ENCODE data around the gene BABAM1. TPM values are rescaled to one million over a fixed set of nuclear protein-coding genes. Genes with fewer than 3 reads are reported as not detected.

The BABAM1 gene
- total and polyA plus RNA-seq, 2 experiments from 2014 or later: 82.7 to 90.3 TPM

- H3K4me2 ChIP-seq (ENCODE audit: unreplicated experiment): no peak overlapping the region
- in situ Hi-C loops (cut with MboI): no loop called here
- no peak for DNase-seq
- TF ChIP-seq EZH2phosphoT487 (IDR thresholded peaks at IDR 0.05; ENCODE audit: insufficient read depth, low read depth): no peak
- no peak for TF ChIP-seq EZH2 (IDR thresholded peaks at IDR 0.05; ENCODE audit: insufficient read depth, poor library complexity, severe bottlenecking)
- H3K9ac ChIP-seq: no peak overlapping the region
- no peak overlapping the region for H3K4me3 ChIP-seq
- H3K27me3 ChIP-seq (replicated peaks; ENCODE audit: insufficient read depth): no peaks in the 10 kb centered on the region
- no peaks in the 10 kb centered on the region for H4K20me1 ChIP-seq (ENCODE audit: insufficient read depth)
- no peaks in the 10 kb centered on the region for H3F3A ChIP-seq (ENCODE audit: insufficient read depth)
- H2AFZ ChIP-seq: no peak overlapping the region
- 76 to 78% methylated on average over 18 to 21 of the region's 21 CpGs for WGBS, 2 experiments (ENCODE audit: low coverage in 1 of 2, low lambda C conversion rate in 2 of 2, missing lambda C conversion rate in 2 of 2)
- H3K79me2 ChIP-seq (ENCODE audit: insufficient read depth): peaks cover 19% of the 10 kb centered on the region
- H3K9me3 ChIP-seq (ENCODE audit: low read depth): no peaks in the 10 kb centered on the region
- H3K27ac ChIP-seq: no peak overlapping the region
- peaks cover 13% of the 10 kb centered on the region for H3K4me1 ChIP-seq (ENCODE audit: insufficient read depth)
- H3K9me2 ChIP-seq (ENCODE audit: insufficient read depth): no peaks in the 10 kb centered on the region
- H3K36me3 ChIP-seq (ENCODE audit: low read depth): no peaks in the 10 kb centered on the region
Measured at GRCh38 chr19:17248011-17248776, 19.0 kb upstream of the BABAM1 start.

- Histone ChIP-seq H3K9me3 (ENCODE audit: low read depth) (no peaks in the 10 kb centered on the region), H3K9ac (no peak overlapping the region), H3K27ac (no peak overlapping the region), H3K9me2 (ENCODE audit: insufficient read depth) (no peaks in the 10 kb centered on the region), H3K79me2 (ENCODE audit: insufficient read depth) (peaks cover 1% of the 10 kb centered on the region; the same call in 1 of the 2 replicates), H3K4me1 (ENCODE audit: insufficient read depth) (peaks cover 10% of the 10 kb centered on the region), H3K4me3 (no peak overlapping the region), H3K4me2 (ENCODE audit: unreplicated experiment) (no peak overlapping the region), H3K27me3 (replicated peaks; ENCODE audit: insufficient read depth) (no peaks in the 10 kb centered on the region), H3K36me3 (ENCODE audit: low read depth) (no peaks in the 10 kb centered on the region), H4K20me1 (ENCODE audit: insufficient read depth) (no peaks in the 10 kb centered on the region), H2AFZ (no peak overlapping the region), H3F3A (ENCODE audit: insufficient read depth) (no peaks in the 10 kb centered on the region)
- 84 to 85% methylated on average over 14 of the region's 15 CpGs for WGBS, 2 experiments (ENCODE audit: low coverage in 1 of 2, low lambda C conversion rate in 2 of 2, missing lambda C conversion rate in 2 of 2)
- DNase-seq: no peak
- in situ Hi-C loops (cut with MboI): no loop called here
- TF ChIP-seq EZH2phosphoT487 (IDR thresholded peaks at IDR 0.05; ENCODE audit: insufficient read depth, low read depth): no peak
- no peak for TF ChIP-seq EZH2 (IDR thresholded peaks at IDR 0.05; ENCODE audit: insufficient read depth, poor library complexity, severe bottlenecking)
Measured at GRCh38 chr19:17249887-17250548, 17.2 kb upstream of the BABAM1 start.

- no peak for DNase-seq
- H3K79me2 ChIP-seq (ENCODE audit: insufficient read depth): no peaks in the 10 kb centered on the region
- H2AFZ ChIP-seq: no peak overlapping the region
- WGBS, 2 experiments (ENCODE audit: low coverage in 1 of 2, low lambda C conversion rate in 2 of 2, missing lambda C conversion rate in 2 of 2): 68 to 77% methylated on average over 10 of the region's 10 CpGs
- H3K4me2 ChIP-seq (ENCODE audit: unreplicated experiment): no peak overlapping the region
- no peaks in the 10 kb centered on the region for H3K36me3 ChIP-seq (ENCODE audit: low read depth)
- no peaks in the 10 kb centered on the region for H3K27me3 ChIP-seq (replicated peaks; ENCODE audit: insufficient read depth)
- in situ Hi-C loops (cut with MboI): no loop called here
- H3K4me1 ChIP-seq (ENCODE audit: insufficient read depth): no peaks in the 10 kb centered on the region
- TF ChIP-seq EZH2phosphoT487 (IDR thresholded peaks at IDR 0.05; ENCODE audit: insufficient read depth, low read depth) (no peak), EZH2 (IDR thresholded peaks at IDR 0.05; ENCODE audit: insufficient read depth, poor library complexity, severe bottlenecking) (no peak)
- H3K9me2 ChIP-seq (ENCODE audit: insufficient read depth): no peaks in the 10 kb centered on the region
- H3K9ac ChIP-seq: no peak overlapping the region
- H4K20me1 ChIP-seq (ENCODE audit: insufficient read depth): no peaks in the 10 kb centered on the region
- no peaks in the 10 kb centered on the region for H3K9me3 ChIP-seq (ENCODE audit: low read depth)
- no peaks in the 10 kb centered on the region for H3F3A ChIP-seq (ENCODE audit: insufficient read depth)
- no peak overlapping the region for H3K4me3 ChIP-seq
- H3K27ac ChIP-seq: no peak overlapping the region
Measured at GRCh38 chr19:17254636-17255035, 12.6 kb upstream of the BABAM1 start.

- Histone ChIP-seq H3K9me2 (ENCODE audit: insufficient read depth) (no peaks in the 10 kb centered on the region), H3K79me2 (ENCODE audit: insufficient read depth) (no peaks in the 10 kb centered on the region), H3K9ac (no peak overlapping the region), H3F3A (ENCODE audit: insufficient read depth) (no peaks in the 10 kb centered on the region), H4K20me1 (ENCODE audit: insufficient read depth) (no peaks in the 10 kb centered on the region), H3K27me3 (replicated peaks; ENCODE audit: insufficient read depth) (no peaks in the 10 kb centered on the region), H2AFZ (no peak overlapping the region), H3K4me2 (ENCODE audit: unreplicated experiment) (no peak overlapping the region), H3K4me1 (ENCODE audit: insufficient read depth) (no peaks in the 10 kb centered on the region), H3K4me3 (no peak overlapping the region), H3K9me3 (ENCODE audit: low read depth) (no peaks in the 10 kb centered on the region), H3K27ac (no peak overlapping the region), H3K36me3 (ENCODE audit: low read depth) (no peaks in the 10 kb centered on the region)
- 73 to 75% methylated on average over 18 of the region's 18 CpGs for WGBS, 2 experiments (ENCODE audit: low coverage in 1 of 2, low lambda C conversion rate in 2 of 2, missing lambda C conversion rate in 2 of 2)
- in situ Hi-C loops (cut with MboI): no loop called here
- no peak for DNase-seq
- TF ChIP-seq EZH2 (IDR thresholded peaks at IDR 0.05; ENCODE audit: insufficient read depth, poor library complexity, severe bottlenecking) (no peak), EZH2phosphoT487 (IDR thresholded peaks at IDR 0.05; ENCODE audit: insufficient read depth, low read depth) (no peak)
Measured at GRCh38 chr19:17255150-17255621, 12.1 kb upstream of the BABAM1 start.
